ENCODE measurements around the gene C5. TPM values are rescaled to one million over a fixed set of nuclear protein-coding genes. Genes with fewer than 3 reads are reported as not detected.
A peak's percentile ranks its signal among the peaks of the same experiment; 100 is the strongest.

Gene C5
- total and polyA plus RNA-seq, 9 of the 15 experiments (the other 6 are each of a cell fraction or from before 2014, with no cell fraction given): 0.08 to 0.91 (median 0.42) TPM

DNA sequence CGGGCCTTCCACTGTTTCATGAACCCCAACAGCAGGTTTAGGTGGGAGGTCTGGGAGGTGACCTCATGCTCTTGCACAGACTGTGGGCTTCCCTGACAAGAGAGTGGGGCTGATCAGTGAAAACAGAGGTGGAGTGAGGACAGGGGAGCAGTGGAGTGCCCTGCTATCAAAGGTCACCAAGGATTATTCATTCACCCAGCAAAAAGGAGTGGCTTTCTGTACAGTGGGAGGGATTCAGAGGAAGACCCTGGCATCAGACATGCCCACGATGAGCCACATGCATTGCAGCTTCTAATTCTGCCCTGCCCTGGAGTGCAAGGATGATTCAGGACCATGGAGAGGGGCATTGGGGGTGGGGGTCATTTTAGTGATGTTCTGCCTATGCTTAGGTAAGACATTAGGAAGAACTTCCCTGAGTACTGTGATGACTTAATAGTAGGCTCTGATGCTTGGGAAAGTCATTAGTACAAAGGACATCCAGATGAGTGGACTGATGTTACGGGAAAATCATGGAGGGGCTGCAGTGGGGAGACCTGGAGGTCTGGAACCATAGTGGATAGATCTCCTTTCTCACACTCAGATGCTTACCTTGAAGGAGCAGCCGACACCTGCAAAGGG, 136.3 kb downstream of the C5 start (continued):
- no peak for TF ChIP-seq STAT6 (CRISPR knock-in tag; IDR thresholded peaks at IDR 0.05)
- TF ChIP-seq ZNF311 (CRISPR knock-in tag; IDR thresholded peaks at IDR 0.05): peak; percentile 56; the same call in 1 of the 2 replicates
- TF ChIP-seq MAZ (CRISPR knock-in tag; conservative IDR thresholded peaks at IDR 0.05 in 1 of 2, IDR thresholded peaks at IDR 0.05 in 1 of 2): peak; percentile 69 to 88
- no peak for TF ChIP-seq CSDE1 (IDR thresholded peaks at IDR 0.05)
- no peak for TF ChIP-seq MAX (CRISPR knock-in tag; IDR thresholded peaks at IDR 0.05)
- peak; percentile 78; the same call in 1 of the 2 replicates for TF ChIP-seq ZNF197 (CRISPR knock-in tag; IDR thresholded peaks at IDR 0.05; ENCODE audit: low read depth)
- peak; percentile 51; the same call in 1 of the 2 replicates for TF ChIP-seq MECOM (CRISPR knock-in tag; IDR thresholded peaks at IDR 0.05)
- TF ChIP-seq, protein P1, sequence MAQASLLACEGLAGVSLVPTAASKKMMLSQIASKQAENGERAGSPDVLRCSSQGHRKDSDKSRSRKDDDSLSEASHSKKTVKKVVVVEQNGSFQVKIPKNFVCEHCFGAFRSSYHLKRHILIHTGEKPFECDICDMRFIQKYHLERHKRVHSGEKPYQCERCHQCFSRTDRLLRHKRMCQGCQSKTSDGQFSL (CRISPR knock-in tag; IDR thresholded peaks at IDR 0.05): peak; percentile 99
- TF ChIP-seq, protein P1 (tag; IDR thresholded peaks at IDR 0.05): peak in 1 of 2 experiments; percentile 92; a peak in 2 of 4 replicates
- TF ChIP-seq TEAD1 (CRISPR knock-in tag; IDR thresholded peaks at IDR 0.05): 0 out of 4 replicates have a peak, but pooled peaks of 1 of the 2 experiments have one; percentile 43
- TF ChIP-seq LCOR (CRISPR knock-in tag; IDR thresholded peaks at IDR 0.05): 0 out of 2 replicates have a peak, but pooled peaks have one; percentile 21
- peak; percentile 34 for TF ChIP-seq USF1 (CRISPR knock-in tag; IDR thresholded peaks at IDR 0.05)
- TF ChIP-seq BACH1 (tag; IDR thresholded peaks at IDR 0.05): peak; percentile 58; the same call in 1 of the 2 replicates
- peak; percentile 94 for TF ChIP-seq ZNF766 (CRISPR knock-in tag; conservative IDR thresholded peaks at IDR 0.05)
- TF ChIP-seq PRMT5 (CRISPR knock-in tag; IDR thresholded peaks at IDR 0.05): peak; percentile 91
